WTC11 (cell line): ENCODE measurements around the gene NCKAP5L.

Experiments used
- CBFB ChIP-seq: sonication (generic); formaldehyde crosslinking; IDR thresholded peaks from 2 replicates; pipeline ENCODE4 v1.8.1; 2022; ENCODE audit warnings: mild to moderate bottlenecking, low read depth, missing genetic modification reagents
- CREM ChIP-seq: sonication (generic); formaldehyde crosslinking; IDR thresholded peaks from 2 replicates; pipeline ENCODE4 v1.8.1; 2022; ENCODE audit warnings: mild to moderate bottlenecking, missing genetic modification reagents, moderate library complexity
- CTCF ChIP-seq: fragments of 200-600 bp; IDR thresholded peaks from 2 replicates; pipeline ENCODE4 v1.8.0; 2022; ENCODE audit warnings: antibody characterized with exemption
- FOXJ3 ChIP-seq: sonication (generic); formaldehyde crosslinking; IDR thresholded peaks from 2 replicates; pipeline ENCODE4 v1.9.0; 2021; ENCODE audit warnings: missing genetic modification reagents, mild to moderate bottlenecking, borderline replicate concordance
- IRF1 ChIP-seq: sonication (generic); formaldehyde crosslinking; IDR thresholded peaks from 2 replicates; pipeline ENCODE4 v1.8.0; 2023; ENCODE audit warnings: missing genetic modification reagents
- NFE2L1 ChIP-seq: sonication (generic); formaldehyde crosslinking; IDR thresholded peaks from 2 replicates; pipeline ENCODE4 v1.8.1; 2023; ENCODE audit warnings: missing genetic modification reagents
- NR2C2 ChIP-seq: sonication (generic); formaldehyde crosslinking; IDR thresholded peaks from 2 replicates; pipeline ENCODE4 v1.8.0; 2022; ENCODE audit warnings: mild to moderate bottlenecking, missing genetic modification reagents
- SP1 ChIP-seq: sonication (generic); formaldehyde crosslinking; conservative IDR thresholded peaks from 2 replicates; pipeline ENCODE4 v1.8.1; 2022; ENCODE audit warnings: missing genetic modification reagents
- TCF7 ChIP-seq: sonication (generic); formaldehyde crosslinking; IDR thresholded peaks from 2 replicates; pipeline ENCODE4 v1.8.0; 2022; ENCODE audit warnings: mild to moderate bottlenecking, low read depth, missing genetic modification reagents, moderate library complexity
- USF2 ChIP-seq: sonication (generic); formaldehyde crosslinking; IDR thresholded peaks from 2 replicates; pipeline ENCODE4 v1.8.1; 2023; ENCODE audit warnings: mild to moderate bottlenecking, missing genetic modification reagents, moderate library complexity
- TF ChIP-seq, protein P1 (sequence below): sonication (generic); formaldehyde crosslinking; IDR thresholded peaks from 2 replicates; pipeline ENCODE4 v1.8.1; 2022; ENCODE audit warnings: low read depth, missing genetic modification reagents, borderline replicate concordance
- TF ChIP-seq, protein P2 (sequence below): fragments of 250-450 bp; sonication (Bioruptor Pico); IDR thresholded peaks from 2 replicates; pipeline ENCODE4 v1.9.0; 2021; ENCODE audit warnings: mild to moderate bottlenecking, borderline replicate concordance
- TF ChIP-seq, protein P3 (sequence below): sonication (generic); formaldehyde crosslinking; conservative IDR thresholded peaks from 2 replicates; pipeline ENCODE4 v1.8.1; 2023; ENCODE audit warnings: mild to moderate bottlenecking, low read depth, missing genetic modification reagents, moderate library complexity

DNA sequence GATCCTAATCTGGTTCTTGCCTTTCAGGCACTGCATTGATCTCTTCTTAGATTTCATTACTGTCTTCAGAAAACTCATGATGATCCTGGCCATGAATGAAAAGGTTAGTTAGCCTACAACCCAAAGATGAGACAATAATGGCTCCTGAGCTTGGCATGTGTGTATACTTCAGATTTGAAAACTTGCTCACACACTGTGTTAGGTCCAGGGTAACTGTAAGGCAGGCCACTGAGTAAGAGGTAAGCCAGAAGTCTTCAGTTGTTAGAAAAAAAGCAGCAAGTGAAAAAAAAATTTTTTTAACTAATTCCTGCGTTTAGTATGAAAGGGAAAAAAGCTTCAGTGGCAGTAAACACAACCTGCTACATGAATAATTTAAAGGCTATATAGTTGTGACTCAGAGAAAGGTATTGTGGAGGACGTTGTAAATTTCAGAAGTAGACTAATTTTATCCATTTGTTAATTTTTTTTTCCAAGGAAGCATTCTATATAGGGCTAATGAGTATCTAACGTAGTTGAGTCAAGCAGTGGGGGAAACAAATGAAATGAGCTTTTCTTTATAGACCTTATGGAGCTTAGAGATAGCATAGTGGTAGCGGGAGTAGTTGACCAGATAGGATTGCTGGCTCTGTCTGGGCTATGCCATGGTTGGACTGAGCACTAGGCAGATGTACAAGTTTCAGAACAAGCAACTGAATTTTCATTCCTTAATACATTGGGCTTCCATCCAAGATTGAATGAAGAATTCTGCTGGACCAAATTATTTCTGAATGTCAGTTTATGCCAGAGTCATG lies 66.3 kb downstream of the NCKAP5L start:
- TF ChIP-seq CTCF (no peak), CREM (CRISPR knock-in tag) (no peak), SP1 (CRISPR knock-in tag) (no peak), CBFB (no peak), TCF7 (CRISPR knock-in tag) (no peak), NFE2L1 (CRISPR knock-in tag) (no peak), NR2C2 (CRISPR knock-in tag) (no peak), FOXJ3 (CRISPR knock-in tag) (no peak), USF2 (CRISPR knock-in tag) (no peak), IRF1 (no peak)
- TF ChIP-seq, protein P1, sequence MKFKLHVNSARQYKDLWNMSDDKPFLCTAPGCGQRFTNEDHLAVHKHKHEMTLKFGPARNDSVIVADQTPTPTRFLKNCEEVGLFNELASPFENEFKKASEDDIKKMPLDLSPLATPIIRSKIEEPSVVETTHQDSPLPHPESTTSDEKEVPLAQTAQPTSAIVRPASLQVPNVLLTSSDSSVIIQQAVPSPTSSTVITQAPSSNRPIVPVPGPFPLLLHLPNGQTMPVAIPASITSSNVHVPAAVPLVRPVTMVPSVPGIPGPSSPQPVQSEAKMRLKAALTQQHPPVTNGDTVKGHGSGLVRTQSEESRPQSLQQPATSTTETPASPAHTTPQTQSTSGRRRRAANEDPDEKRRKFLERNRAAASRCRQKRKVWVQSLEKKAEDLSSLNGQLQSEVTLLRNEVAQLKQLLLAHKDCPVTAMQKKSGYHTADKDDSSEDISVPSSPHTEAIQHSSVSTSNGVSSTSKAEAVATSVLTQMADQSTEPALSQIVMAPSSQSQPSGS (CRISPR knock-in tag), result no peak
- TF ChIP-seq, protein P2, sequence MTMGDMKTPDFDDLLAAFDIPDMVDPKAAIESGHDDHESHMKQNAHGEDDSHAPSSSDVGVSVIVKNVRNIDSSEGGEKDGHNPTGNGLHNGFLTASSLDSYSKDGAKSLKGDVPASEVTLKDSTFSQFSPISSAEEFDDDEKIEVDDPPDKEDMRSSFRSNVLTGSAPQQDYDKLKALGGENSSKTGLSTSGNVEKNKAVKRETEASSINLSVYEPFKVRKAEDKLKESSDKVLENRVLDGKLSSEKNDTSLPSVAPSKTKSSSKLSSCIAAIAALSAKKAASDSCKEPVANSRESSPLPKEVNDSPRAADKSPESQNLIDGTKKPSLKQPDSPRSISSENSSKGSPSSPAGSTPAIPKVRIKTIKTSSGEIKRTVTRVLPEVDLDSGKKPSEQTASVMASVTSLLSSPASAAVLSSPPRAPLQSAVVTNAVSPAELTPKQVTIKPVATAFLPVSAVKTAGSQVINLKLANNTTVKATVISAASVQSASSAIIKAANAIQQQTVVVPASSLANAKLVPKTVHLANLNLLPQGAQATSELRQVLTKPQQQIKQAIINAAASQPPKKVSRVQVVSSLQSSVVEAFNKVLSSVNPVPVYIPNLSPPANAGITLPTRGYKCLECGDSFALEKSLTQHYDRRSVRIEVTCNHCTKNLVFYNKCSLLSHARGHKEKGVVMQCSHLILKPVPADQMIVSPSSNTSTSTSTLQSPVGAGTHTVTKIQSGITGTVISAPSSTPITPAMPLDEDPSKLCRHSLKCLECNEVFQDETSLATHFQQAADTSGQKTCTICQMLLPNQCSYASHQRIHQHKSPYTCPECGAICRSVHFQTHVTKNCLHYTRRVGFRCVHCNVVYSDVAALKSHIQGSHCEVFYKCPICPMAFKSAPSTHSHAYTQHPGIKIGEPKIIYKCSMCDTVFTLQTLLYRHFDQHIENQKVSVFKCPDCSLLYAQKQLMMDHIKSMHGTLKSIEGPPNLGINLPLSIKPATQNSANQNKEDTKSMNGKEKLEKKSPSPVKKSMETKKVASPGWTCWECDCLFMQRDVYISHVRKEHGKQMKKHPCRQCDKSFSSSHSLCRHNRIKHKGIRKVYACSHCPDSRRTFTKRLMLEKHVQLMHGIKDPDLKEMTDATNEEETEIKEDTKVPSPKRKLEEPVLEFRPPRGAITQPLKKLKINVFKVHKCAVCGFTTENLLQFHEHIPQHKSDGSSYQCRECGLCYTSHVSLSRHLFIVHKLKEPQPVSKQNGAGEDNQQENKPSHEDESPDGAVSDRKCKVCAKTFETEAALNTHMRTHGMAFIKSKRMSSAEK (CRISPR knock-in tag), result no peak
- TF ChIP-seq, protein P3, sequence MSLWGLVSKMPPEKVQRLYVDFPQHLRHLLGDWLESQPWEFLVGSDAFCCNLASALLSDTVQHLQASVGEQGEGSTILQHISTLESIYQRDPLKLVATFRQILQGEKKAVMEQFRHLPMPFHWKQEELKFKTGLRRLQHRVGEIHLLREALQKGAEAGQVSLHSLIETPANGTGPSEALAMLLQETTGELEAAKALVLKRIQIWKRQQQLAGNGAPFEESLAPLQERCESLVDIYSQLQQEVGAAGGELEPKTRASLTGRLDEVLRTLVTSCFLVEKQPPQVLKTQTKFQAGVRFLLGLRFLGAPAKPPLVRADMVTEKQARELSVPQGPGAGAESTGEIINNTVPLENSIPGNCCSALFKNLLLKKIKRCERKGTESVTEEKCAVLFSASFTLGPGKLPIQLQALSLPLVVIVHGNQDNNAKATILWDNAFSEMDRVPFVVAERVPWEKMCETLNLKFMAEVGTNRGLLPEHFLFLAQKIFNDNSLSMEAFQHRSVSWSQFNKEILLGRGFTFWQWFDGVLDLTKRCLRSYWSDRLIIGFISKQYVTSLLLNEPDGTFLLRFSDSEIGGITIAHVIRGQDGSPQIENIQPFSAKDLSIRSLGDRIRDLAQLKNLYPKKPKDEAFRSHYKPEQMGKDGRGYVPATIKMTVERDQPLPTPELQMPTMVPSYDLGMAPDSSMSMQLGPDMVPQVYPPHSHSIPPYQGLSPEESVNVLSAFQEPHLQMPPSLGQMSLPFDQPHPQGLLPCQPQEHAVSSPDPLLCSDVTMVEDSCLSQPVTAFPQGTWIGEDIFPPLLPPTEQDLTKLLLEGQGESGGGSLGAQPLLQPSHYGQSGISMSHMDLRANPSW, result no peak
